GM04503 (cell line): Measurements from ENCODE around the gene CILP.

Experiments used
- DNase-seq: peaks from one replicate; pipeline ENCODE4 v3.0.0-alpha.2; 2012; ENCODE audit warnings: low read depth

The CILP gene

DNA sequence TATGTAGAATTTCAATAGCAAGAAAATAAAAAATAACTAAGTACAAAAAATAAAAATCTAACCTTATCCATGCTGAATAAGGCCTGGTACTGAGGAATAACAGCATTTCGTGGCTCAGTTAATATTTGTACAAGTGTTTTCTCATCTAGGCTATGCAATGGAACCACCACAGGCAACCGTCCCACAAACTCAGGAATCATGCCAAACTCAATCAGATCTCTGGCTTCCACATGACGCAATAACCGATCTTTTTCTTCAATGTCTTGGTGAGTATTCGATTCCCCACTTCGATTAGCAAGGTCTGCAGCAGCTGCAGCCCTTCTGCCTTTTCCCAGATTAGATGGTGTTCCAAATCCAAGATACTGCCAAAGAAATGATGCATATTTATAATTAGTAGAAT, 56.6 kb downstream of the CILP start:
- no peak for DNase-seq

DNA sequence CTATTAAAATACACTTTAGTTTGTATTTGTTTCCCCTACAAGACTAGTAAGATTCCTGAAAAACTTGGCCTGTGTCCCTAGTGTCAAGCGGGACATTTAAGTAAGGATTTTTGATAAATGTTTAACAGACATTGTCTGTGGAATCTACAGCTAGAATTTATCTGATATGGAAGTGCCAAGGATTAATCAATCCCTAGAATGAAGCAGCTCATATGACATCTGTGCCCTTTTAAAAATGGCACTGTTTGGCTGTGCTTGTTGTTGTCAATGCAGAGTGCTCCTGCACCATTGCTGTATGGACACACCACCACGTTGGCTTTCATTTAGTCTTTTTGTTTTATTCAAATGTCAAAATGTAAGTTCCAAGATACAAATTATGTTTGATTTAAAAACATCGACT, 63.4 kb downstream of the CILP start:
- no peak for DNase-seq

DNA sequence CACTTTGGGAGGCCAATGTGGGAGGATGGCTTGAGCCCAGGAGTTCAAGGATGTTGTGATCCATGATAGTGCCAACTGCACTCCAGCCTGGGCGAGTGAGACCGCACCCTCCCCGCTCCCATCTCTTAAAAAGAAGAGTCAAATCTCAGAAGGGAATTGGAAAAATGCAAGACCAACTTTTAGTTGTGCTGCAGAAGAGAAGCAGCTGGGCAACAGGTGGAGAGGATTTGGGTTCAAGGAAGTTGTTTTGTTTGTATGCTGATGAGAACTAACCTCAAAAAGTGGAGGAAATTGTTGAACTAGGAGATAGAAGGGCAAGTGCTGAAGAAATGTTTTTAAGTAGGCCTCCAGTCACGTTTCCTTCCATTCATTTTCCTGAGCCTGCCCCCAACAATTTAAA, 64.8 kb downstream of the CILP start:
- no peak for DNase-seq
